ENCODE results near the gene SATB2.

DNA sequence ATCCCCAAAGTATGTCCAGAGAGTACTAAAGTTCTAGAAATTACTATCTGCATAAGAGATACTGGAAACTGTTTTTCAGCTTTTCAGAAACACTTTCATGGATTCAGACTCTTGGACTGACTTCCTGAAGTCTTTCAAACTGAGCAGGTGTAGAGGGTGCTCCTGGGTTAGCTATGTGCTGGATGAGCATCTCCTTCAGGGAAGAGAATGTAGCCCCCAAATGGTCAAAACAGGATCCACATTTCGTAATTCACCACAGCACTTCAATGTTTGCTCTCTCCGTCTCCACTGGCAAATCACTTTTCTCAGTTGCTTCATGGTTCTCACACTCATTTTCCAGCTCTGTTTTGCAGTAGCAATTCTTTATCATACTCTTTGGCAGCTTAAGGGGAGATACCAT, 23.2 kb upstream of the SATB2 start:
- TF ChIP-seq CTCF (IDR thresholded peaks at IDR 0.05) (no peak), POLR2A (IDR thresholded peaks at IDR 0.05) (no peak)
